ENCODE results near the gene SPAG16. TPM values are rescaled to one million over a fixed set of nuclear protein-coding genes. Genes with fewer than 3 reads are reported as not detected.

Gene SPAG16
- total RNA-seq, 2 experiments from 2014 or later = 2.8 to 3.2 TPM

GRCh38 chr2:213237251-213237650, 47.0 kb upstream of the SPAG16 start:
- Histone ChIP-seq H3K36me3 (ENCODE audit: insufficient read depth, low read length) (no peaks in the 10 kb centered on the region), H3K27ac (ENCODE audit: low read depth in 1 of 2, low read length in 2 of 2) (no peak overlapping the region), H3K4me3 (ENCODE audit: low read length) (no peak overlapping the region), H3K27me3 (ENCODE audit: control insufficient read depth in 1 of 2, insufficient read depth in 2 of 2, low read length in 2 of 2) (no peaks in the 10 kb centered on the region), H3K4me1 (ENCODE audit: insufficient read depth, low read length) (peaks cover 3% of the 10 kb centered on the region), H3K9me3 (ENCODE audit: control insufficient read depth in 1 of 2, insufficient read depth in 1 of 2, low read length in 2 of 2) (no peaks in the 10 kb centered on the region)
- CTCF ChIA-PET = no interaction called here
- Mint-ChIP-seq H3K9me3 (no peaks in the 10 kb centered on the region), H3K4me1 (ENCODE audit: low read depth) (peaks cover 45% of the 10 kb centered on the region), H3K36me3 (ENCODE audit: low read depth) (no peaks in the 10 kb centered on the region), H3K4me3 (peak overlapping the region; percentile 44), H3K27me3 (peaks cover 6% of the 10 kb centered on the region), H3K27ac (peak overlapping the region; percentile 76)
- POLR2A ChIA-PET = no interaction called here
- no peak for ATAC-seq (ENCODE audit: poor library complexity)
- TF ChIP-seq, protein P1, sequence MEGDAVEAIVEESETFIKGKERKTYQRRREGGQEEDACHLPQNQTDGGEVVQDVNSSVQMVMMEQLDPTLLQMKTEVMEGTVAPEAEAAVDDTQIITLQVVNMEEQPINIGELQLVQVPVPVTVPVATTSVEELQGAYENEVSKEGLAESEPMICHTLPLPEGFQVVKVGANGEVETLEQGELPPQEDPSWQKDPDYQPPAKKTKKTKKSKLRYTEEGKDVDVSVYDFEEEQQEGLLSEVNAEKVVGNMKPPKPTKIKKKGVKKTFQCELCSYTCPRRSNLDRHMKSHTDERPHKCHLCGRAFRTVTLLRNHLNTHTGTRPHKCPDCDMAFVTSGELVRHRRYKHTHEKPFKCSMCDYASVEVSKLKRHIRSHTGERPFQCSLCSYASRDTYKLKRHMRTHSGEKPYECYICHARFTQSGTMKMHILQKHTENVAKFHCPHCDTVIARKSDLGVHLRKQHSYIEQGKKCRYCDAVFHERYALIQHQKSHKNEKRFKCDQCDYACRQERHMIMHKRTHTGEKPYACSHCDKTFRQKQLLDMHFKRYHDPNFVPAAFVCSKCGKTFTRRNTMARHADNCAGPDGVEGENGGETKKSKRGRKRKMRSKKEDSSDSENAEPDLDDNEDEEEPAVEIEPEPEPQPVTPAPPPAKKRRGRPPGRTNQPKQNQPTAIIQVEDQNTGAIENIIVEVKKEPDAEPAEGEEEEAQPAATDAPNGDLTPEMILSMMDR (IDR thresholded peaks at IDR 0.05) = no peak
- intact Hi-C loops (cut with DNase I, micrococcal nuclease) = loop anchor here in 1 of 2 experiments (10.0 kb wide), 1 partner anchor 82 kb away; the partner anchor contains the start of gene IKZF2
- DNase-seq = no peak

DNA sequence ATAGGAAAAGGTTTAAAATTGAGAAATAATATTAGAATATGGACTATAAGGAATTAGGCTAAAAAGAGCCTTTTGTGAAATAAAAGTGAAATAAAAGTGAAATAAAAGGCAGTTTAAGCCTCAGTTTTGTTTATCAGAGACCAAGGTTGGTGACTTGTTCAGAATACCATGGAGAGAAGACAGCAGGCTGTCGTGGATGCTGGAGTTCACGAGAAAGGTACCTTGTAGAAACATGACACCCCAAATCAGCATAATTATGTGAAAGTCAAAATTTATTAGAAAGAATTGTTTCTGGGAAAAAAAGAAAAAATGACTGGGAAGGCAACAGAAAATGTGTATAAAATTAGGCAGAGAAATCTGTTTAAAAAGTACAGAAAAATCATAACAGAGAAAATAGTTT, 46.5 kb upstream of the SPAG16 start:
- H3K36me3 Mint-ChIP-seq (ENCODE audit: low read depth) = no peaks in the 10 kb centered on the region
- H3K27me3 ChIP-seq (ENCODE audit: control insufficient read depth in 1 of 2, insufficient read depth in 2 of 2, low read length in 2 of 2) = no peaks in the 10 kb centered on the region
- H3K27ac Mint-ChIP-seq = peak overlapping the region; percentile 76
- peaks cover 6% of the 10 kb centered on the region for H3K27me3 Mint-ChIP-seq
- POLR2A ChIA-PET = no interaction called here
- no peaks in the 10 kb centered on the region for H3K36me3 ChIP-seq (ENCODE audit: insufficient read depth, low read length)
- no peaks in the 10 kb centered on the region for H3K9me3 ChIP-seq (ENCODE audit: control insufficient read depth in 1 of 2, insufficient read depth in 1 of 2, low read length in 2 of 2)
- H3K4me1 Mint-ChIP-seq (ENCODE audit: low read depth) = peaks cover 44% of the 10 kb centered on the region
- H3K9me3 Mint-ChIP-seq = no peaks in the 10 kb centered on the region
- intact Hi-C loops (cut with DNase I, micrococcal nuclease) = loop anchor here in 1 of 2 experiments (10.0 kb wide), 1 partner anchor 83 kb away; the partner anchor contains the start of gene IKZF2
- DNase-seq = no peak
- H3K4me3 ChIP-seq (ENCODE audit: low read length) = peak overlapping the region; percentile 1
- peak overlapping the region; percentile 49 for H3K4me3 Mint-ChIP-seq
- H3K27ac ChIP-seq (ENCODE audit: low read depth in 1 of 2, low read length in 2 of 2) = no peak overlapping the region
- no peak for ATAC-seq (ENCODE audit: poor library complexity)
- CTCF ChIA-PET = no interaction called here
- peaks cover 3% of the 10 kb centered on the region for H3K4me1 ChIP-seq (ENCODE audit: insufficient read depth, low read length)
- TF ChIP-seq, protein P1 (IDR thresholded peaks at IDR 0.05) = no peak

DNA sequence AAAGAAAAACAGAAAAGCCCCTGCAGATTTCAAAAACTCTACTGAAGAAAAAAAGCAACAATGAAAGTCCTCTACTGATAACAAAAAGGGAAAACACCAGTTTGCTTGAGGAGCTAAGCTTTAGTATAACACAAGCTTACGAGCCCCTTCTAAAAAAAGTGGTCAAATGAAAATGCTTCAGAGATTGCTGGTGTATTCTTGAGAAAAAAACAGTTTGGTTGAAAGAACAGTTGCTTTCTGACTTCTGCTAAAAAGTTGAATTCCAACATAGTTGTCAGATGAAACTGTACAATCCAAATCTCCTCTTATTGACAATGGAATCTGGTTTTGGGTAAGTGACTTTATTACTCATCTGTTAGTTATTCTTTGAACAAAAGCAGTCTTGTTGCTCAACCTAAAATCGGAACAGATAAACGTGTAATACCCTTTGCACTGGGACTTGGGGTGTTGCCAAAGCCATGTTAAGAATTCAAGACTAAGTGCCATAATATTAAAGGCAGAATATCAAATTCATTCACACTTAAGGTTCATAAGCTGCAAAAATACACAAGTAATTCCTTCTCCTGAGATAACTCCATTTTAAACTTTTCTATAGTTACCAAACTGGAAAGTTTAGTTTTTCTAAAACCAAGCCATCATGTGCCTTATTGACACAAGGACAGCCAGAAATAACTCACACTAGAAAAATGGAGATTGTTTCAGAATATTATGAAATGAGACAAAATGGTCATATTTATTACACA, 45.3 kb upstream of the SPAG16 start:
- intact Hi-C loops (cut with DNase I, micrococcal nuclease) = loop anchor here in 1 of 2 experiments (10.0 kb wide), 1 partner anchor 84 kb away; the partner anchor contains the start of gene IKZF2
- Histone ChIP-seq H3K4me1 (ENCODE audit: insufficient read depth, low read length) (no peaks in the 10 kb centered on the region), H3K4me3 (ENCODE audit: low read length) (no peak overlapping the region), H3K36me3 (ENCODE audit: insufficient read depth, low read length) (no peaks in the 10 kb centered on the region), H3K27me3 (ENCODE audit: control insufficient read depth in 1 of 2, insufficient read depth in 2 of 2, low read length in 2 of 2) (no peaks in the 10 kb centered on the region), H3K27ac (ENCODE audit: low read depth in 1 of 2, low read length in 2 of 2) (no peak overlapping the region), H3K9me3 (ENCODE audit: control insufficient read depth in 1 of 2, insufficient read depth in 1 of 2, low read length in 2 of 2) (no peaks in the 10 kb centered on the region)
- H3K27ac Mint-ChIP-seq = peak overlapping the region; percentile 77
- H3K27me3 Mint-ChIP-seq = peaks cover 6% of the 10 kb centered on the region
- no peak for ATAC-seq (ENCODE audit: poor library complexity)
- H3K4me3 Mint-ChIP-seq = peak overlapping the region; percentile 70
- DNase-seq = peak in 1 of 14 experiments; percentile 11
- H3K4me1 Mint-ChIP-seq (ENCODE audit: low read depth) = peaks cover 41% of the 10 kb centered on the region
- POLR2A ChIA-PET = interaction anchor here (1.3 kb wide), 1 partner anchor 88 kb away, joined by 5 read pairs; the partner anchor contains the start of gene IKZF2
- no peaks in the 10 kb centered on the region for H3K36me3 Mint-ChIP-seq (ENCODE audit: low read depth)
- TF ChIP-seq, protein P1 (IDR thresholded peaks at IDR 0.05) = no peak
- no peaks in the 10 kb centered on the region for H3K9me3 Mint-ChIP-seq
- CTCF ChIA-PET = no interaction called here
